ENCODE results near the gene PHACTR1.

- no peak for TF ChIP-seq CTCF (IDR thresholded peaks at IDR 0.05; ENCODE audit: insufficient read depth, low read depth, low read length)
- TF ChIP-seq EZH2 (IDR thresholded peaks at IDR 0.05; ENCODE audit: insufficient read depth, low read length), result no peak
Measured at GRCh38 chr6:13101985-13102384, 385.4 kb downstream of the PHACTR1 start.

Measured in astrocyte (in vitro differentiated cells and primary cell).